ENCODE measurements around the gene PBX1. TPM values are rescaled to one million over a fixed set of nuclear protein-coding genes. Genes with fewer than 3 reads are reported as not detected.
A peak's percentile ranks its signal among the peaks of the same experiment; 100 is the strongest.
"Not testable (repeated sequence)": the region's sequence is repeated elsewhere in the genome, so short reads cannot be mapped to it uniquely, and the experiment has no call there.

PBX1 gene
- total RNA-seq (2014; rRNA removed; shearing (Covaris generic)): 5.1 and 11.1 TPM in 2 replicates

DNA sequence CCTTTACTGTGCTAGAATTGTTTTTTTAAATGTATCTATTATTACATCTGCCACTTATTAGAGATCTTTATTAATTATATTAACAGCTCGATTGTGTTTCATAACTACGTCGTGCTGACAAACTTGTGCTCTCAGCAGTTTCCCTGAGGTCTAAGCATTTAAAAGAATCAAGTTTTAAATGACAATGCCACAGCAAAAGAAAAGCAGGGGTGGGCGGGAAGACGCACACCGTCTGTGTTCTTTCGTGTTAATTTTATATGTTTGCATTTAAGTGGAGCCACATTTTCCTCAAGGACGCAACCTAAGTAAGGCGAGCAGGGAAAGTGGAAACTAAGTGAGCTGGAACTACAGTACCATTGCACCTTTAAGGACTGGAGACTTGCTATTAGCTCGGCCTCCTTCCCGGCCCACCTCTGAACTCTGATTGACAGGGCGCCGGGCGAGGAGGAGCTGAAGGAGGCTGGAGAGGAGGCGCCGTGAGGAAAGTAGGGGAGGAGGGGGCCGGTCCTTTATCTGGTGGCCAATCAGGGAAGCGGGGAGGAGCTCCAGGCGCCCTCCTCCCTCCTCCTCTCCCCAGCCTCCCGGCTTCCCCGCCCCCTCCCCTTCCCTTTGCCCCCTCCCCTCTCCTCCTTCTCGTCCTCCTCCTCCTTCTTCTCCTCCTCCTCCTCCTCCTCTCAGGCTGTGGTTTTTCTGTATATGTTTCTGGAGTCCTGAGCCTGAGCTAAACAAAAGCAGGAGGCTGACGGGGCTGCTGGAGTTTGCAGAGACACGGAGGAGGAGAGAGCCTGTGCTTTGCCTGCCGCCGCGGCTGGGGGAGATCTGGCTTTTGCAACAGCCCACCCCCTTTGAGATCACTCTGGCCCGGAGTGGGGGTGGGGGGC is at the start of gene PBX1:
TSS of gene PBX1 (plus strand) at position 724 of the 881 bp plus-strand sequence.
- peak; percentile 96 for DNase-seq (ENCODE audit: low spot score)

DNA sequence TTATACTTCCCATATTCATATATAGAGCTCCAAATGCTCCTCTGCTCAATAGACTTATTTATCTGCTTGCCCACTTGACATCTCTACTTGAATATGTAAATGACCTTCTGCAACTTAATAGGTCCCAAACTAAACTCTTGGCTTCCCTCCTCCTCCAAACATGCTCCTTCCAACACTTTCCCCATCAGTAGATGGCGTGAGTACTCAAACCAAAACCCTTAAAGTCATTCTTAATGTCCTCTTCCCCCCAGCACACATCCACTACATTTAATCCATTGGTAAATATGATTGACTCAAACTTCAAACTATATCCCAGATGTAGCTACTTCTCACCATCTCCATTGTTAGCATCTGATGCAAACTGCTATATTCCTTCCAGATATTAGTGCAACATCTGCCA is 48.5 kb upstream of the PBX1 start:
- DNase-seq (ENCODE audit: low spot score): peak; percentile 31

DNA sequence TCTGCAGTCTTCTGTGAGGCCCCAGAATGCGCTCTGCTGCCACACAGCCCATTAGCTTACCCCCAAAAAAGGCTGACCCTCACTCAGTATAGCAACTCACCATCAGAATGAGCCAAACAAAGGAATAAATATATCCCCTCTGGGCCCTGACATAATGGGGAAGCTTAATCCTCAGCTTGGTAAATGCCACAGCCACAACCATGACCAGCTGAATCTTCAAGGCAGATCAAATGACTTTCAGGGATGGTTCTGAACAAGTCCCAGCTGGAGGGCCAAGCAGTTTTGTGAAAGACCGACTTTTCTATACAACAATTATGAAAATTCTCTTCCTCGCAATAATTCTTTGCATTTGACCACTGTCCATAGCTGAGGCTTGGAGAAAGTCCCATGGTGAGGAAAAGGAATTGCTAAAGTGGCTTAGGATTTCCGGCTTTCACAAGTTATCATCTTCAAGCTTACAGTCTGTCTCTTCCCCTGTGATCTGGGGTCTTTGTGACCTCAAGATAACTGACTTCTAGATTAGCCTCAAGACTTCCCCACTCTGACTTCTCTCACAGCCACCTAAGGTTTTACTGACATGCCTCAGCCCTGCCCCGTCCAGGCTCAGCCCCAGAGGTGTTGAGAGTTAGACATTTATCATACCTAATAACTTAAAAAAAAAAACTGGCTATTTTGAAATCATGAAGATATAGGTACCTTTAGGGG is 47.8 kb upstream of the PBX1 start:
- no peak for DNase-seq (ENCODE audit: low spot score)

DNA sequence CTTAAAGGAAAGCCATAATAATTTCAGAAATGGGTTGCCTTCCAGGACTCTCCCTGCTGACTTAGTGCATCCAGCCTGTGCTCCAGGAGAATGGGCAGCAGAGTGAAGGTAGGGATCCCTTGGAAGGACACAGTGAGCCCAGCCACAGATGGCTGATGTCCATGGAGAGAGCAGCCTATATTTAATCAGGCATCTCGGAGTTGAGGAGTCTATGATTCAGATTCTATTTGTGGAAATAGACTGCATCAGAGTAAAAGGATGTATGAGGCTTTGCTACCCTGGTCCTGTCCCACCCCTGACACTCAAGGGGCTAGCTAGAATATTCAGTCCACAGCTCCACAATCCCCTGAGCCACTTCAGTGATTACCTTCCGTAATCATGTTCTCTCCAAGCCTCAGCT is 43.8 kb upstream of the PBX1 start:
- no peak for DNase-seq (ENCODE audit: low spot score)

DNA sequence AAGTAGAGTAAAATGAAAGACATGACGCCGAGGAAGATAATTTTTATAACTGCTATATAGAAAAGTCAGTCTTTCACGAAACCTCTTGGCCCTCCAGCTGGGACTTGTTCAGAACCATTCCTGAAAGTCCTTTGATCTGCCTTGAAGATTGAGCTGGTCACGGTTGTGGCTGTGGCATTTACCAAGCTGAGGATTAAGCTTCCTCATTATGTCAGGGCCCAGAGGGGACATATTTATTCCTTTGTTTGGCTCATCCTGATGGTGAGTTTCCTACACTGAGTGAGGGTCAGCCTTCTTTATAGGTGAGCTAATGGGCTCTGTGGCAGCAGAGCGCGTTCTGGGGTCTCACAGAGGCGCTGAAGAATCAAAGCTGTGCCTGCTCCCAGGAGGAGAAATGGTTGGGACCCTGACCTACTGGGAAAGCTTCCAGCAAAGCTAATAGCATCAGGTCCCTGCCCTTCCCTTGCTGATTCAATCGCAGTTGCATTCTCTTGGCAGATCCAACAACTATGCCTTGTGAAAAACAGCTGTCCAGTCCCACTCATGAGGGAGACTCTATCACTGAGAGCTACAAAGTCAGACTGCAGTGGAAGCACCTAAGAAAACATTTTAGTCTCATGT is 43.2 kb upstream of the PBX1 start:
- DNase-seq (ENCODE audit: low spot score): no peak

DNA sequence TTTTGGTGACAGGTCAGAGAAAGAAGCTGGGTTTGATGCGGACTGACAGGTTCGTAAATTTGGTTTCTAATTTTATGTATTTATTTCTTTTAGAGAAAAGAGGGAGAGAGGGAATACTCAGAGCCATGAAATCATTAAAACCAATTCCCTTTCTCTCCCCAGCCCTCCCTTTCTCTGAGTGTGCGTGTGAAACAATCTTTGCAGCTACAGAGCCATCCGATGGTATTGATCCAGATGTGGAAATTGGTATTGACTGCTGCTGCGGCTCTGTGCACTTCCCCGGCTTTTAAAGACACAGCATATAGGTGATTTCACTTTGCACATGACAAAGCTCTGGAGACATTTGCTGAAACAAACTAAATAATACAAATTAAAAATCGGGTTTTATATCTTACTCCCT is 42.4 kb upstream of the PBX1 start:
- no peak for DNase-seq (ENCODE audit: low spot score)

DNA sequence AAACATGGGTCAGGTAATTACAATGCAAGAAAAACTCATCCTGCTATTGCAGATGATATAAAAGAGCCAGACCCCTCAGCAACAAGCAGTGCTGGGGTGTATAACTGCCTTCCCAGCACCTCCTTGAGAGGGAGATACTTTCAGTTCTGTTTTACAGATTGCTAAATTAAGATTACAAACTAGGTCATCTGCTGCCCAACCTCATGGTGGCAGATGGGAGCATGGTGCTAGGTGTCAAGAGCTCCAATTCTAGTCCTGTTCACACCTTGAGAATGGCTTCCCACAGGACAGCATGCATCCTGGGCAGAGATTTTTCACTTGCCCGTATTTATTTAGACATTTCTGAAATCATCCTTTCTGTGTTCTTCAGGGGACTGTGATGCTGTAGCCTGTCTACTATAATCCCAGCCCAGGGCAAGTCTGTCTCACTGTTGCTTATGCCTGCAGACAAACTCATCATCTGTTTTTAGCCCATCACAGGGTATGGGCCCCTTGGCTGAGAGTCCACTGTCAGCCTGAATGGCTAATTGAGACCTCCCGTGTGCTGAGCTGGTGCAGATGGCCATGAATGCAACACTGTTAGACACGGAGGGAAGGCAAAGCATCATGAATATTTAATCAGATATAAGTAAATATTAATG is 40.2 kb upstream of the PBX1 start:
- peak; percentile 22 for DNase-seq (ENCODE audit: low spot score)

DNA sequence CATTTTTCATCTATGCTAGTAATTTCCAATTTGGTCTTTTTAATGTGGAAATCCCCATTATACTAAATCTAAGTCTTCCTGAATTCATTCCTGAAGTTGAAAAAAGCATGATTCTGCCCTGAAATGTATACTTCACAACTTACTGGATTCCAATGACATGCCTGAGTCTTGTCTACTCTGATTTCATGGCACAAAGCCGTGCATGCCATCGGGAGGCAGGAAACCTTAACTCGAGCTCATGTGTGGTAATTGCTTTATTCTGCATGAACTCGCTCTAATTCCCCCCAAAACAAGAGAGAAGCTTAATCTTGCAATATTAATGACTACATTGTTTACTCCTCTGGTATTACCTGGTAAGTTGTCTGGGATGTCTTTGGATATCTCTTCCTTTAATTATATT is 39.6 kb upstream of the PBX1 start:
- no peak for DNase-seq (ENCODE audit: low spot score)

DNA sequence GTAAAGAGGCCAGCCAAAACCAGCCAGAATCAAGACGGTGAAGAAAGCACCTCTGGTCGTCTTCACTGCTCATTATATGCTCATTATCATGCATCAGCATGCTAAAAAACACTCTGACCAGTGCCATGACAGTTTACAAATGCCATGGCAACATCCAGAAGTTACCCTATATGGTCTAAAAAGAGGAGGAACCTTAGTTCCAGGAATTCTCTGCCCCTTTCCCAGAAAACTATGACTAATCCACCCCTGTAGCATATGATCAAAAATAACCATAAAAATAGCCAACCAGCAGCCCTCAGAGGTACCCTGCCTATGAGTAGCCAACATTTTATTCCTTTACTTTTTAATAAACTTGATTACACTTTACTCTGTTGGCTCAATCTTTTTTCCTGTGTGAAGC is 34.2 kb upstream of the PBX1 start:
- no peak for DNase-seq (ENCODE audit: low spot score)

DNA sequence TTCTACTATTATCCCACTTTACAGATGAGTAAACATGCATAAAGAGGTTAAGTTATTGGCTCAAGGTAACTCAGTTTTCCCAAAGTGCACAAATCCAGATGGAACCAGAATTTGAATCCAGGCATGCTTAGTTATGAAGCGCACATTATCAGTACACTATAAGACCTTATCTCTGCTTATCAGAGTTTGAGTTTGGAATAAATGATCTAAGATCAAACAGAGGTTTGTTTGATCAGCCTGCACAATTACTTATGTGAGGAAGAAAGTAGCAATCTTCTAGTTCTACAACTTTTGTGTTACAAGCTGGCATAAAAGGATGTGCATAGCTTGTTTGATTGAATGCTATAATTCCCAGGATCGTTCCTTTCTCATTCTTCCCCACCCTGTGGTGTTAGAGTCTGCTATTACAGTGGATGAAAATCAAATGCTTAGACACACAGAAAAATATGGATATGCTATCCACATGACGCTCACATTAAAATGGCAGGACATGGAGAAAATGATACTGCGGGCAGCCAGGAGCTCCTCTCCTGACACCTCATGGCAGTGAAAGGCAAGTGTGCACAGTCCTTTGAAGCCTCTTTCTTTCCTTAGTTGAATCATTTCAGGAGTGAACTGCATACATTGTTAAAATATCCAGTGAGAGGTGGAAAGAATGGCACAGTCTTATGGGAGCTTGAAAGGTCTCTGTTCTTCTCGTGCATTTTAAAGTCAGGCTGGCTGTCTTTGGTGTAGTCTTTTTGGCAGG is 23.9 kb upstream of the PBX1 start:
- no peak for DNase-seq (ENCODE audit: low spot score)

DNA sequence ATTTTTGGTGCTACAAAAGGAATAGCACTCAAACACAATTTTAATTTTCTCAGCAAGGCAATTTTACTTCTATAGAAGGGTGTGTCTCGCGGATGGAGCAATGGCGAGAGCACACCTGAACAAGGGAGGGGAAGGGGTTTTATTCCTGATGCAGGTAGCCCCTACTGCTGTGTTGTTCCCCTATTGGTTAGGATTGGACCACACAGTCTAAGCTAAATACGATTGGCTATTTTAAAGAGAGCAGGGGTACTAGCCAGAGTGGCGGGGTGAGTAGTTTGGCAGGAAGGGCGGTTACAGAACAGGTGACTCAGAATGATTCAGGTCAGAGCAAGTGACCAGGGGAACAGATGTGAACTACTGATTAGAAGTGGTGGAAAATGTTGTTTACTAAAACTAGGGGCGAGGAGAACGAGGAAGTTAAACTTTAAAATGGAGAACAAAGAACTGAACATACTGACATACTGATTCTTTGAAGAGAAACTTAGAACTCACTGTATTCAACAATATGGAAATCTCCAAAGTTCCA is 6.5 kb upstream of the PBX1 start:
- not testable (repeated sequence) for DNase-seq (ENCODE audit: low spot score)

DNA sequence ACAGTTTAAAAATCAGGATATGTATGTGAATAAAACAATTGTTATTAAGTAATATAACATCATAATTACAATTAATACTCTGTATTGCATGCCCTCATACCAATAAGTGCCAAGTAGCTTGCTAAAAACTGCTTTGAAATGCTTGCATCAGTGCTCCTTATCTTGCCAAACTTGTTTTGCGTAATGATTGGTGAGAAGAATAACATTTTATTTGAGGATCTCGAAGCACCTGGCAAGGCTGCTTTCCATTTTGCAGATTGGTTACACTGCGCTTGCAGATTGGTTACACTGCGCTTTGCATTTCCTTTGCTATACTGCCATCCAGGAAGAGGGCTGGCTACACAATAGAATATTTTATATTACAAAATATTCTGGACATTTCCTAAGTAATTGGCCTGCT is 1.7 kb upstream of the PBX1 start:
- DNase-seq (ENCODE audit: low spot score): no peak

DNA sequence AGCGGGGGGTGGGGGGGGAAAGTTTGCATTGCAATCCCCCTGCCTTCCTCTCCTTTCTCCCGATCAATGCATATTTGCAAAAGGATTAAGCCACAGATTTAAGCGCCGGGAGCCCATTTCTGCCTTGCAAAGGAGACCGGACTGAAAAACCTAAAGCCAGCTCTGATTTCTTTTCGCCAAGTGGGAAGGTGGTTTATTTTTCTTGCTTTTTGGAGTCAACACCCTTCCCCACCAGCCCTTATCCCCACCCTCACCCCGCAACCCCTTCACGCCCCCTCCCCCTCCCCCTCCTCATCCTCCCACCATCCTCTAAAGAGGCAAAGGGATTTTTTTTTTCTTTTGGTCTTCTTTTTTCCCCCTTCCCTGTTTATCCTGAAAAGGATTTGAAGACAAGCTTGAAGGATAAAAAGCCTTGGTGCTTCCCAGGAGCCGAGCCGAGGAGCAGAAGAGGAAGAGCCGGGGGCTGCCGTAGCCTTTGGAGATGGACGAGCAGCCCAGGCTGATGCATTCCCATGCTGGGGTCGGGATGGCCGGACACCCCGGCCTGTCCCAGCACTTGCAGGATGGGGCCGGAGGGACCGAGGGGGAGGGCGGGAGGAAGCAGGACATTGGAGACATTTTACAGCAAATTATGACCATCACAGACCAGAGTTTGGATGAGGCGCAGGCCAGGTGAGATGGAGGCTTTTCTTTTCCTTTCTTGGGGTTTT is 513 bp downstream of the PBX1 start:
- peak; percentile 26 for DNase-seq (ENCODE audit: low spot score)

DNA sequence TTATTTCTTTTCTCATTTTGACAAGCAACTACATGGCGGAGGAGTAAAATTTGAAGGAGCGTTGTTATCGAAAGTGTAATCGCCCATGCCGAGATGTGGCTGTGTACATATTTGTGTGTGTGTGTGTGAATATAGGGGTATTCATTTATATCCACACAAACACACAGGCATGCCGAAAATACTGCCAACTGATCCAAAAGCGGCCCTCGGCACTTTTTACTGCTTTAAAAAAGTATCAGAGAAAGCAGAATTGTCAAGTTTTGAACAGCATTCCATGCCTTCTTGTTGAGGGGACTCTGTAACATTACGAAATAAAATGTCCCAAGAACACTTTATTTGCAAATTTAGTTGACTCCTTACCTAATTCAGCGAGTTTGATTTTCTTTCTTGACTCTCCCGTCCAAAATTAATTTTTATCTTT is 1.1 kb downstream of the PBX1 start:
- DNase-seq (ENCODE audit: low spot score): peak; percentile 7

DNA sequence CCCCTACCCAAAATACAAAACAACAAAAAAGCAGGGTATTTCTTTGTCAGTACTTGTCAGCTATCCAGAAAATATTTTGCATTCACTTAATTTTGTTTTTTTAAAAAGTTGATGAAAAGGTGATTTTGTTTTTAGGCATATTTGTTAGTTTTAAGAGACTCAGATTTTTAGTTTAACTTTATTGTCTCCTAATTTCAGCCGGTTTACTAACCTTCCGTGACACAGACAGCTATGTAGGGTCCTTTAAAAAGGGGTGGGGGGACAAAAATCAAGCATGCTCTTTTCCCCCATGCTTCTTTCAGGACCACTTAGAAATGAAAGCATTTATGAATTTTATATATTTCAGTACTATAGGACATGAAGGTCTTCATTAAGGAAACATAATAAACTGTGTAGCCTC is 1.6 kb downstream of the PBX1 start:
- DNase-seq (ENCODE audit: low spot score): no peak

DNA sequence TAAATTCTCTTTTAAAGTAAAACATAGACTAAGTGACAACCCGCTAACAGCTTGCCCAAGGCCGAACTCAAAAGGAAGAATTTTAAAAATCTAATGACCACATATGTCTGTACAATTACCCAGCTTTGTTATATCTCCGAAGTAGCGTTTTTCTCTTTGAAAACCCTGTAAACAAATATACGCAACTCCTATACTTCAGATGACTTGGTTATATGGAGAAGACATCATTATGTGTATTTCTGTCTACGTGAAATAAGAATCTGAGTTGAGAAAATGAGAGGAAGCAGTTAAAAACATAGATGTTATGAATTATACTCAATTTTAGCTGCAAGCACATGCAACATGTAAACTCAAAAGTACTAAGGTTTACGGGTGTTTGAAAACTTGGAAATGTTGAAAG is 2.0 kb downstream of the PBX1 start:
- DNase-seq (ENCODE audit: low spot score): no peak

DNA sequence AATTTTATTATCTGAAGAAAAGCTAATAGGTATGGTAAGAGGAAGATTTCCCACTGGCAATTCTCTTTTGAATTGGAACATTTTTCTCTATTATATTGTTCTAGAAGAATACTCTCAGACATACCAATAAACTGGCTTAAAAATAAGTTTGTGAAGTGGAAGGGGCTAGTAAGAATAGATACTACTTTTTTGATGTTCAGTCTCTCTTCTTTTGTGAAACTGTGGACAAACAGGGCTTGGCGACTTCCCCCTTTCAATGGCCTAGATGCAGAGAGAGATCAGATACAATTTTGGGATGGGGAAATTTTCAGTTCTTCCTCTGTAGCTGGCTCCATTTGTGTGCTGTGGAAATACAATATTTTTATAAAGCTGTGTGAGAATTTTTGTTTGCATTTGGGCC is 2.5 kb downstream of the PBX1 start:
- no peak for DNase-seq (ENCODE audit: low spot score)

DNA sequence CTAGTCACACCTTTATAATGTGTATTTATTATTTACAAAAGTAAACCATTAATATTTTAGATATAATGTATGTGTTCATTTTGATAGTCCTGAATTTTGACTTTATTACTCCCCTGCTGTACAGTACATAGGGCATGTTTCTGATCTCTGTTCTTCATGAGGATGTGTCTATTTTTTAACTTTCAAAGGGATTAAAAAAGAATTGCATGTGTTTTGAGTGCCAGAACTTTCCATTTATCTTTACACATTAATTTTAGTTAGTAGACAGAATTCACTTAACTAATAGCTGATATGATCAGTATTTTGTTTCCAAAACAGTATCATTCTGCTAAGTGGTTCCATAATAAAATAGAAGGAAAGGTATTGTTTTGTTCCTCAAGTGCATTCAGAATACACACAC is 3.1 kb downstream of the PBX1 start:
- no peak for DNase-seq (ENCODE audit: low spot score)

DNA sequence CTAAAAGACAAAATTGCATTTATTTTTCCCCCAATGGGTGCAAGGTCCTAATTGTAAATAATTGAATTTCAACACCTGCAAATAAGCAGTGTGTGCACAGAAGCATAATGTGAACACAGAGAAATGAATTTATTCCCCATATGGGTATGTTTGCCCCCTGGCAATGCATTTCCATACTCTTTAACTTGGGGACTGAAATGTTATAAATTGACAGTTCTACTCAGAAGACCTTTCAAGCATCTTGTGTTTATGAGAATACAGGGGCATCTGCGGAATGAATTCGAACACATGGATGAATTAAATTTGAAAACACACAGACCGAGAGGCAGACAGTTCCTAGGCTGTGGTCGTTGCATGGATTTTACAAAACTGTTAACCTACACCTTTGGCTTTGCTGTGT is 3.5 kb downstream of the PBX1 start:
- DNase-seq (ENCODE audit: low spot score): no peak

DNA sequence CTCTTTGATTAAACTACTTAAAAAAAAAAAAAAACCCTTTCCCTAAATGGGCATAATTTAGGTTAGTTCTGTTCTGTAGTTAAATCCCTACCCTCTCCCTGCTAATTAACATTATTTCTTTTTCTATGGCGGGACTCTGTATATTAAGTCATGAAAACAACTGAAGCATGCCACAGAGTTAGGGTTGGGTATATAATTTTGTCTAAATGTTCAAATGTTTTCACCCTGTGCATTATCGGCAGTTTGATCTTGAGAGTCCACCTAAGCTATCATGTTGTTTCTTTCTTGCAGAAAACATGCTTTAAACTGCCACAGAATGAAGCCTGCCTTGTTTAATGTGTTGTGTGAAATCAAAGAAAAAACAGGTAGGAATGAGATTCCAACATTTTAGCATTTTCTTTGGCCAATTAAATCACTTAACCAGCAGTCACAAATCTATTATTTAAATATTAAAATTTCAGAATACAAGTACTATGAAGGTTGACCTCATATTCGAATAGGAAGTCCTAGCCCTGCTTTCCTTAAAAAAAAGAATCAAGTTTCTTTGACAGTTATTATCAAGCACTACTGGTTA is 4.0 kb downstream of the PBX1 start:
- DNase-seq (ENCODE audit: low spot score): no peak

All from HT-29 (cell line).